ENCODE results near the gene PEMT. TPM values are rescaled to one million over a fixed set of nuclear protein-coding genes. Genes with fewer than 3 reads are reported as not detected.
A peak's percentile ranks its signal among the peaks of the same experiment; 100 is the strongest.

Gene PEMT
- total RNA-seq, 4 donors from 2014 or later: 3.2 to 10.2 (median 7.1) TPM

DNA sequence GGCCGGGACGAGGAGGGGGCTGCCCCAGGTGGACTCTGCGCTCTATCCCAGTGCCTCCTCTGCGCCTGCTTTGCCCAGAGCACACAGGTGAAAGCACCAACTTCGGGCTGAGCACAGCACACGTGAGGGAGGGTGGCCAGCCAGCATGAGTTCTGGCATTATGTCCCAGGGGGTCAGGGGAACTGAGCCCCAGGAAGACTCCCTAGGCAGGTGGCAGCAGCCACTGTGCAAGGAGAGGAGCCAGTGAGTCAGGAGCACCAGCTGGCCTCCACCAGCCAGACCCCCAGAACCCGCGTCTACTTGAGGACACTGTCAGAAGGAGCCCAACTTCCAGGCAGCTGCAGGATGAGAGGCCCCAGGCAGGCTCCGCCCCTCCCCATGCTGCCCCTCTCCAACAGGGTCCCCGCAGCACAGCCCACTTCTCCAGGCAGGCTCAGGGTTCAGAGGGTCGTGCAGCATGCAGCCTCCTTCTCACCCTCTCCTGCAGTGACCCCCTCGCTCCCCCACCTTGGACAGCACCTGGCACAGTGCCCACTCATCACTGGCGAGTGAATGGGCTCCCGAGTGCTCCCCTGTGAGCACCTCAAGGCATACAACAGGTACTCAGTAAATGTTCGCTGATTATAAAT lies 51.1 kb downstream of the PEMT start:
- TF ChIP-seq EP300 (IDR thresholded peaks at IDR 0.05; ENCODE audit: low read depth) (no peak), CTCF (IDR thresholded peaks at IDR 0.05) (no peak), POLR2A (IDR thresholded peaks at IDR 0.05) (no peak), POLR2AphosphoS5 (IDR thresholded peaks at IDR 0.05) (no peak)
- no peak overlapping the region for H3K4me3 ChIP-seq
- no peaks in the 10 kb centered on the region for H3K9me3 ChIP-seq
- peak overlapping the region in 2 of 4 donors; percentile 49 to 71 for H3K27ac ChIP-seq
- DNase-seq: no peak
- 76% methylated on average over 15 of the region's 15 CpGs; no CpG with 5 or more reads in 1 of the 2 donors for WGBS, 2 donors (ENCODE audit: low coverage in 1 of 2)
- H3K36me3 ChIP-seq: no peaks in the 10 kb centered on the region
- intact Hi-C loops (cut with DNase I; ENCODE audit: low total_unique reads): no loop called here
- in situ Hi-C loops (cut with MboI; ENCODE audit: low pct_ligation_motif_present in 1 of 4, low pct_unique_long_range_greater_than_20kb in 1 of 4, low sequenced_read_pairs in 3 of 4): no loop called here
- H3K4me1 ChIP-seq: peaks cover 6 to 32% (median 25%) of the 10 kb centered on the region in 4 donors
- H3K27me3 ChIP-seq: no peaks in the 10 kb centered on the region

DNA sequence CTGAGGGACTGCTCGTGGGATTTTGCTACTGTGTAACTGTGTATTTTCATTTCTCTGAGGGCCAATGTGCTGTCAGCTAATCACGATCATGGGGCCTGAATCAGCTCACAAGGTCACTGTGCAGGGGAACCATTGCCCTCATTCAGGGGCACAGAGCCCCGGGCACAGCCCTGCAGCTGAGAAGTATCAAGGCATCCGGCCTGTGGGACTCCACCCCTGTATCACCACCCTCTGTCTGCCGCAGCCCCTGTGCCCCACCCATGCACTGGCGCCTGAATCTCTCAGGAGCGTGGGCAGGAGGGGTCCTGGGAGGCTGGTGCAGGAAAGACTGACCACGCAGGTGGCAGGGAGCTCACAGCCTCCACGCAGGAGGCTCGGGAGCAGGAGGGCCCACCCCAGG lies 51.9 kb downstream of the PEMT start:
- Histone ChIP-seq H3K27me3 (no peaks in the 10 kb centered on the region), H3K4me1 (peaks cover 6 to 32% (median 25%) of the 10 kb centered on the region in 4 donors), H3K27ac (peak overlapping the region; percentile 32 to 71 (median 57)), H3K4me3 (no peak overlapping the region), H3K36me3 (no peaks in the 10 kb centered on the region), H3K9me3 (no peaks in the 10 kb centered on the region)
- TF ChIP-seq CTCF (IDR thresholded peaks at IDR 0.05) (no peak), POLR2AphosphoS5 (IDR thresholded peaks at IDR 0.05) (no peak)
- peak; percentile 24 for DNase-seq
- intact Hi-C loops (cut with DNase I; ENCODE audit: low total_unique reads): no loop called here
- WGBS, 2 donors (ENCODE audit: low coverage in 1 of 2): 46 to 60% methylated on average over 1 to 10 of the region's 10 CpGs
- in situ Hi-C loops (cut with MboI; ENCODE audit: low pct_ligation_motif_present in 1 of 4, low pct_unique_long_range_greater_than_20kb in 1 of 4, low sequenced_read_pairs in 3 of 4): no loop called here

DNA sequence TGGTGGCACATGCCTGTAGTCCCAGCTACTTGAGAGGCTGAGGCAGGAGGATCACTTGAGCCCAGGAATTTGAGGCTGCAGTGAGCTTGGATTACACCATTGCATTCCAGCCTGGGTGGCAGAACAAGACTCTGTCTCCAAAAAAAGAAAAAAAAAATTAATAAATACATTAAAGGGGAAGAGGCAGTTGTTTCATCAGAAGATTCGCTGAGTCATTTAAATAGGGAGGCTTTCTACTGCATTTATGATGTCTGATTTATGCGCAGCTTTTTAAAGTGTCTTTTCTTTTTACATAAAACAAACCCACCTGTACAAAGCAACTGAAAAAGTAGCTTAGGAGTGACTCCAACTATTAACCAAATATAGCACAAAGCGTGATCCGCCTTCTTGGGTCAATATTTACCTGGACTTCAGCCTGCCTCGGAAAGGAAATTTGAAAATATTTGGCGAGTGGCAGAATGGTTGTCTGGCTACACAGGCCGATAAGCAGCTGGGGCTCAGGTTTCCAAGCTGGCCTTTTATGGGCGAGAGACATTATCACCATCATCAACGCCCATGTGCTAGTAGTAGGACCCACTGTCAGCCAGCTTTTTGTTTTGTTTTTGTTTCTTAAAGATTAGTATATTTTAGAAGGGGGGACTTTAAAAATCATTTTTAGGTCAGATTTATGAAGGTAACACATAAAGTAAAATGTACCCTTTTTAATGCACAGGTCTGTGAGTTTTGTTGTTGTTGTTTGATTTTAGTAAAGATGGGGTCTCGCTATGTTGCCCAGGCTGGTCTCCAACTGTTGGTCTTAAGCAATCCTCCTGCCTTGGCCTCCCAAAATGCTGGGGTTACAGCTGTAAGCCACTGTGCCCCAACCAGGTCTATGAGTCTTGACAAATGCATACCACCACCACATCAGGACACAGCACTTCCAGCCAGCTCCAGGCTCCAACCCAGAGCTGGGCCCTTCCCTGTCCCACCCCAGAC lies 52.8 kb downstream of the PEMT start:
- WGBS, 2 donors (ENCODE audit: low coverage in 1 of 2): 44 to 57% methylated on average over 8 to 10 of the region's 10 CpGs
- peak; percentile 65 for DNase-seq

More for the DNA sequence above, 52.8 kb downstream of the PEMT start:
- TF ChIP-seq EP300 (IDR thresholded peaks at IDR 0.05; ENCODE audit: low read depth): peak; percentile 59
- TF ChIP-seq CTCF (IDR thresholded peaks at IDR 0.05): no peak
- peak in 2 of 3 donors; percentile 43 to 50 for TF ChIP-seq POLR2AphosphoS5 (IDR thresholded peaks at IDR 0.05)
- no peaks in the 10 kb centered on the region for H3K9me3 ChIP-seq
- H3K27me3 ChIP-seq: no peaks in the 10 kb centered on the region
- peaks cover 6 to 32% (median 25%) of the 10 kb centered on the region in 4 donors for H3K4me1 ChIP-seq
- intact Hi-C loops (cut with DNase I; ENCODE audit: low total_unique reads): no loop called here
- in situ Hi-C loops (cut with MboI; ENCODE audit: low pct_ligation_motif_present in 1 of 4, low pct_unique_long_range_greater_than_20kb in 1 of 4, low sequenced_read_pairs in 3 of 4): no loop called here
- H3K4me3 ChIP-seq: no peak overlapping the region
- no peaks in the 10 kb centered on the region for H3K36me3 ChIP-seq
- peak overlapping the region; percentile 32 to 73 (median 68) for H3K27ac ChIP-seq

Data from transverse colon (tissue), 4 donors.